Upper lobe of left lung (tissue), 4 donors: ENCODE results near the gene PF4V1.

Experiments used
- POLR2A ChIP-seq, 4 donors: fragments of 450-650 bp; IDR thresholded peaks; one replicate each; pipeline ENCODE4 v1.5.1; 2016 to 2017; ENCODE audit warnings: antibody characterized with exemption in 4 of 4, mild to moderate bottlenecking in 2 of 4
- TF ChIP-seq, protein P1 (sequence below), 6 experiments: fragments of 450-650 bp in 4 of 6; fragments of 200-600 bp in 2 of 6; sonication (generic) in 2 of 6; IDR thresholded peaks; one replicate each; pipeline ENCODE4 v1.5.1; 2016 to 2019; ENCODE audit warnings: antibody characterized with exemption in 6 of 6

DNA sequence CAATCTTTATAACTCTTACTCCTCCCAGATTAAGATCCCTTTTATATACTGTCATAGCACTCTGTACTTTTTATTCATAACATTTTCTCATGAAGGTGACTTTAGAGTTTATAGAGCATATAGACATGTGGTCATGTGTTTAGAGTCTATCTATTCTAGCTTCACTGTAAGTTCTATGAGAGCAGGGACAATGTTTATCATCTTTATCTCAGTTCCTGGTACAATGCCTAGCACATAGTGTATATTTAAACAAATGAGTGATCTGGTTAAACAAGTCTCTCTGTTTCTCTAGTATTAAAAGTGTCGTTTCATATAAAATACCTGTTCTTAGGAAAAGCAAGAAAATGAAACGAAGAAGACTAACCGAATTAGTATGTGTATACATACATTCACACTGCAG, 13.4 kb upstream of the PF4V1 start:
- no peak for TF ChIP-seq POLR2A (IDR thresholded peaks at IDR 0.05)
- TF ChIP-seq, protein P1, sequence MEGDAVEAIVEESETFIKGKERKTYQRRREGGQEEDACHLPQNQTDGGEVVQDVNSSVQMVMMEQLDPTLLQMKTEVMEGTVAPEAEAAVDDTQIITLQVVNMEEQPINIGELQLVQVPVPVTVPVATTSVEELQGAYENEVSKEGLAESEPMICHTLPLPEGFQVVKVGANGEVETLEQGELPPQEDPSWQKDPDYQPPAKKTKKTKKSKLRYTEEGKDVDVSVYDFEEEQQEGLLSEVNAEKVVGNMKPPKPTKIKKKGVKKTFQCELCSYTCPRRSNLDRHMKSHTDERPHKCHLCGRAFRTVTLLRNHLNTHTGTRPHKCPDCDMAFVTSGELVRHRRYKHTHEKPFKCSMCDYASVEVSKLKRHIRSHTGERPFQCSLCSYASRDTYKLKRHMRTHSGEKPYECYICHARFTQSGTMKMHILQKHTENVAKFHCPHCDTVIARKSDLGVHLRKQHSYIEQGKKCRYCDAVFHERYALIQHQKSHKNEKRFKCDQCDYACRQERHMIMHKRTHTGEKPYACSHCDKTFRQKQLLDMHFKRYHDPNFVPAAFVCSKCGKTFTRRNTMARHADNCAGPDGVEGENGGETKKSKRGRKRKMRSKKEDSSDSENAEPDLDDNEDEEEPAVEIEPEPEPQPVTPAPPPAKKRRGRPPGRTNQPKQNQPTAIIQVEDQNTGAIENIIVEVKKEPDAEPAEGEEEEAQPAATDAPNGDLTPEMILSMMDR (IDR thresholded peaks at IDR 0.05): no peak
